Ureter (tissue), 1 donor: ENCODE results near the gene NLRP5. TPM values are rescaled to one million over a fixed set of nuclear protein-coding genes. Genes with fewer than 3 reads are reported as not detected.
"Not testable (repeated sequence)": the region's sequence is repeated elsewhere in the genome, so short reads cannot be mapped to it uniquely, and the experiment has no call there.

Source experiments
- DNase-seq: peaks from one replicate; pipeline ENCODE4 v3.0.0-alpha.2; 2020; ENCODE audit warnings: low spot score
- total RNA-seq: library from RNA; stranded (reverse); gene quantifications from one replicate; pipeline ENCODE4 v1.2.4, GENCODE V29; 2023
- donor health status: DM: yes; HTN: yes; CAD: no.

NLRP5 gene
- total RNA-seq, 1 donor from 2014 or later, result not detected

DNA sequence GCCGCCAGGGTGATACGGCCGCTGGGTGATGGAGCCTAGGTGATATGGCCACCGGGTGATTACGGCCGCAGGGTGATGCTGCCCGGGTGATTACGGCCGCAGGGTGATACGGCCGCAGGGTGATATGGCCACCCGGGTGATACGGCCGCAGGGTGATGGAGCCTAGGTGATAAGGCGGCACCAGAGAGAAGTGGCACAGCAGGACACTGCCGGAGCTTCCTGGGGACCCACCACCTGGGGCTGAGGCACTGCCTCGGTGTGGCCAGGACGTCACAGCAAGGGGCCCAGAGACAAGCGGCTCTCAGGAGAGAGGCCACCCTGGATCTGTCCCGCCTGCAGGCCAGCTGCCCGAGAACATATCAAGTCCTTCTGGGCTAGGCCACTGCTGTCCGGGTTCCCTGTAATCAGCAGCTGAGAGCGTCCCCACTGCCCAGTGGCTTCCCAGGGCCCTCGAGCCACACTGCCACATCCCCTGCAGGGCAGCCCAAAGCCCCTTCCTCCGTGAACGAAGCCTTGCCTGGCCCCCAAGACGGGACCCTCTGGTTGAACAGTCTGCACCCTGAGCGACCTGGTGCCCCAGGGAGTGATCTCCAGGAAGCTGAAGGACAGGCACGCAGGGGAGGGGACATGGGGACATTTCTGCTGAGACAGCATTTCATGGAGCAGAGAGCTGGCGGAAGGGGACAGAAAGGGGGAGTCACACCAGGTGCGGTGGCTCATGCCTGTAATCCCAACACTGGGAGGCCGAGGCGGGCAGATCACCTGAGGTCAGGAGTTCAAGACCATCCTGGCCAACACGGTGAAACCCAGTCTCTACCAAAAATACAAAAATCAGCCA is 112.4 kb downstream of the NLRP5 start:
- no peak for DNase-seq

GRCh38 chr19:56099638-56100539 is 113.3 kb downstream of the NLRP5 start:
- DNase-seq, result no peak

- DNase-seq, result no peak
Observed at GRCh38 chr19:56101095-56101494, 114.5 kb downstream of the NLRP5 start.

DNA sequence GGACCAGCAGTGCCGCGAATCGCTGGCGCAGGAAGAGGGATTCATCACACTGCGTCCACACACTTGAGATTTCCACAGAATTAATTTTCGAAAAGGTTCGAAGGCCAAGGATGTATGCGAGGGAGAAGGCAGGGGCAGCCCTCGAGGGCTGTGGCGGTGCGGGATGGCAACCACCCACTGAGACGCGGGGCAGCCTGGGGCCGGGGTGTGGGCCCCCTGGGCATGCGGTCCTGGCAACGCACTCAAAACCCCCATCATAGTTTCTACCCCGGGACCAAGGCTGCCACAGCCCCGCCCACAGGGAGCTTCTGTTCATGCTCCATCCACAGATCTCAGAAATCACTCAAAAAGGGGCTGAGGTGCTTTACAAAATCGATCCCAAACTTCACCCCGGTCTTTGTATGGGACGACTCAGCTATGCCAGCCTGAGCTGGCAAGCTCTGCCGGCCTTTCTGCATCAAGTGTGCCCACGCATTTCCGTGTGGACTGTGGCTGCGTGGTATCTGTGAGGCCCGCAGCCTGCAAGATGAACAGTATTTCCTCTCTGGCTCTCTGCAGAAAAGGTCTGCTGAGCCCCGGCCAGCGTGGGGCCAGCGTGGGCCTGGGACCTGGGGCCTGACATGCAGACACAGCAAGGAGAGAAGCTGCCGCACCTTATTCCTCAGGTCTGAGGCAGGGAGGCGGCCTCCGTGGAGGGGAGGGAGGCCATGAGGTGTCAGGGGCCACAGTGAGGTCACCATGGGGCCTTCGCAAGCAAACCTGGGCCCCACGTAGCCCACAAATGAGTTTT is 115.4 kb downstream of the NLRP5 start:
- DNase-seq, result no peak

DNA sequence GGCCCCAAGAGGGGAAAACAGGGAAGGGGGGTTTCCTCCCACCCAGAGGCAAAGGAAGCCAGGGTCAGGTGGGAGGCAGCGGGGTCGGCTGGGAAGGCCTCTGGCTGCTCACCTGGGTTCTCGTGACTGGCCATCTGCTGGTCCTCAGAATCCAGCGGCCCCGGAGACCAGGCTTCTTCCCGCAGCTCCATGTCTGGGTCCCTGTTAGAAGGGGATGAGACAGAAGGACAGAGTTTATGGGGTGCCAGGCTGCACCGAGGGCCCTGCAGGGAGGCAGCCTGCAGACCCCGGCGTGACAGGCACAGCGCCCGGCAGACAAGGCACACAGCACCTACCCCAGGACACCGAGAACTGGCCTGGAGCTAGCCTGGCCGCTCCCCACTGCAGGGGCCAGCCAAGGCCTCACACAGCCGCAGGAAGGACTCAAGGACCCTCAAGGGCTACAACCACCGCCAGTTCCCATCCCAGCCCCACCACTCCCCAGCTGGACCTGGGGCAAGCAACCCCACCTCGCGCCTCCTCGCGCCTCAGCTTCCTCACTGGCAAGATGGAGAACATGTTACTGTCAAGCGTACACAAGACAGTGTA is 116.5 kb downstream of the NLRP5 start:
- no peak for DNase-seq

GRCh38 chr19:56104423-56104822 is 117.8 kb downstream of the NLRP5 start:
- no peak for DNase-seq

- peak; percentile 80 for DNase-seq
Observed at GRCh38 chr19:56105090-56105701, 118.6 kb downstream of the NLRP5 start.

- not testable (repeated sequence) for DNase-seq
Observed at GRCh38 chr19:56105831-56106396, 119.3 kb downstream of the NLRP5 start.

DNA sequence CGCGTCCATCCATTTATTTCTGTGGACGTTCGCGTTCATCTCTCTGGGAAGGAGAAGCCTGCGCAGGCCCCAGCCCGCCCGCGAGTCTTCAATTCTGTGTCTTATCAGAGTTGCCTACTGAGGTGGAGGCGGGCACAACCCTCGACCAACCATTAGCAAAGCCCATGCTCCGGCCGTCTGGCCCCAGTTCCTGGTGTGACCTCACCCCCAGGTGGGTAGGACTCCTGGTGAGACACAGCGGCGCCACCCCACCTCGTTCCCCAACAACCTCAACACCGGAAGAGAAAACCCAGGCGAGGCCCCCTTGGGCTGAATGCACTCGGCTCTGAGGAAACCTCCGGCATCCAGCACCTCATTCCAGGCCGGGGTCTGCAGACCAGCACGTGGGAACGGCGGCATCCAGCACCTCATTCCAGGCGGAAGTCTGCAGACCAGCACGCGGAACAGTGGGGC is 119.8 kb downstream of the NLRP5 start:
- no peak for DNase-seq

DNA sequence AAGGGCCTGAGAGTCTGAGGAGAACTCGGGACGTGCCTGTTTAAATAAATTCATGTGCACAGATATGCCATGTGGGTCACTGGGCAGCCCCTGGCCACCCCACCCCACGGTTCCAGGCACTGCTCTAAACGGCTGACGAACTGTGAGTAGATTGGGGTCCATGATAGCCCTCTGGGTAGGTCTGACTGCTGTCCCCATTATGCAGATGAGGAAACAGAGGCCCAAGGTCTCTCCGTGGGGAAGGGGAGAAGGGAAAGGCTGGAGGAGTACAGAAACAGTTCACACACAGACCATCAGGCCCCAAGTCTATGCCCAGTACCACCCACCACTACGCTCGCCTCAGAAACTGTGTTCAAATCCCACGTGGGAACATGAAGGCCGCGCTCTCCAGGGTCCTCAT is 120.4 kb downstream of the NLRP5 start:
- DNase-seq, result no peak

DNA sequence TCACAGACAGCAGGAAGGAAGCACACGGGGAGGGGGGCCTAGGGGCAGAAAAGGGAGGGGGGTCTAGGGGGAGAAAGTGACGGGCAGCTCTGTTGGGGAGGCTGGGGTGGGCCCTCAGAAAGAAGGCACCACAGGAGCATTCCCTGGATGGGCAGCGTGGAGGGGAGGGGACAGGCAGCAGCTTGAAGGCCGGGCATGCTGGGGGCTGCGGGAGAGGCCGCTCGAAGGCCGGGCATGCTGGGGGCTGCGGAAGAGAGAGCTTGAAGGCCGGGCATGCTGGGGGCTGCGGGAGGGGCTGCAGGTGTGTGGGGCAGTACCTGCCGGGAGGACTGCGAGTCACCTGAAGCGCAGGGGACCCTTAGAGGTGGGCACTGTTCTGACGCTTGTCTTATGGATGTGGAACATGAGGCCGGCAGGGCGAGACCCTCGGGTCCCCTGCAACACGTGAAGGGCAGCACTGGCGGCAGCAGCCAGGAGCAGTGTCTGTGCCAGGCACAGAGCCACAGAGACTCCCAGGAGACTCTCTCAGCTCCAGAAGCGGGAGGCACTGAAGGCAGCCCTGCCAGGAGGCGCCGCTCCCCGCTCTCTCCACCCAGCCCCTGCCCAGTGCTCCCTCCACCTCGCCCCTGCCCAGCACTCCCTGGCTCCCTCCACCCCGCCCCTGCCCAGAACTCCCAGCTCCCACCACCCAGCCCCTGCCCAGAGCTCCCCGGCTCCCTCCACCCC is 121.2 kb downstream of the NLRP5 start:
- DNase-seq, result no peak

DNA sequence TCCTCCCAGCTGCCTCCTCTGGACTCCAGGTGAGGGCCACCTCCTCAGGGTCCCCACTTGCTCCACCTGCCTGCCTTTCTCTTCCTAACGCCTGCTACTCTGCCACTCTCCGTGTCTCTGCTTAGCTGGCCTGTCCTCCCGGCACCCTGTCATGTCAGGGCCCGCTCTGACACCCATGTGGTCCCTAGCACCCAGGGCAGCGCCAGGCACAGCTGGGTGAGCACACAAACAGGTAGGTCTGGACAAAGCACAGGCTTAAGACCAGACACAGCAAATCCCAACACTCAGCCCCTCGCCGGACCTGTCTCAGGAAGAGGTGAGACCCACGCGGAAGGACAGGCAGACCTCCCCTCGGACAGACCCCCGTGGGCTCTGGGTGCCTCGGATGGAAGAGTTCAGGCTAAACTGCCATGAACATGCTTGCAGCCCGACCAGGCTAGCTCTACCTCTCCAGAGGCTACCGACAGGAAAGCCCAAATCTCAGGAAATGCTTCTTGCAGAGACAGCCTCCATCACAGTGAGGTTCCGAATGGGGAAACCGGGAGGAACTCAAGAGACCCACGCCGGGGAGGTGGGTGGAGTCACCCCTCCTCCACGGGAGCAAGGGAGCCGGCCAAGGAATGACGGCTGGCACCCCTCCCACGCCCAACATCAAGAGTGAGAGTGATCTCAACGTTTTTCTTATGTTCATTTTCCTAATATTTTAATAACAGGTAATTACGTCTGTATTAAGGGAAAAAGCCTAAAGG is 122.0 kb downstream of the NLRP5 start:
- DNase-seq, result no peak

DNA sequence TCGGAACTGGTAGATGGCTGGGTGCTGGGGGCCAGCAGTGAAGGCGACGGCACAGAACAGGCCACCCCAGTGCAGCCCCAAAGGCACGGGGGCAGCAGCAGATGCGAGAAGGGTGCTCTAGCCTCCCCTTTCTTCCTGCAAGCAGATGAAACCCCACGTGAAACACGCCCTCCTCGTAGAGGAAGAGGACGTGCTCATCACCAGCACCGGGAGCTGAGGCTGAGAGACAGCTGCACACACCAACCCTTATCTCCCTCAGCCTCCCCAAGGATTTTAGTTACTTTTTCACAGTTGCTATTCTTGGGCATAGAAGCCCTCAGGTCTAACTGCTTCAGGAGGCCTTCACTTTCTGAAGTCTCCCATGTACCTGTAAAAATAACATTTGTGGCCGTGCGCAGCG is 122.7 kb downstream of the NLRP5 start:
- no peak for DNase-seq

DNA sequence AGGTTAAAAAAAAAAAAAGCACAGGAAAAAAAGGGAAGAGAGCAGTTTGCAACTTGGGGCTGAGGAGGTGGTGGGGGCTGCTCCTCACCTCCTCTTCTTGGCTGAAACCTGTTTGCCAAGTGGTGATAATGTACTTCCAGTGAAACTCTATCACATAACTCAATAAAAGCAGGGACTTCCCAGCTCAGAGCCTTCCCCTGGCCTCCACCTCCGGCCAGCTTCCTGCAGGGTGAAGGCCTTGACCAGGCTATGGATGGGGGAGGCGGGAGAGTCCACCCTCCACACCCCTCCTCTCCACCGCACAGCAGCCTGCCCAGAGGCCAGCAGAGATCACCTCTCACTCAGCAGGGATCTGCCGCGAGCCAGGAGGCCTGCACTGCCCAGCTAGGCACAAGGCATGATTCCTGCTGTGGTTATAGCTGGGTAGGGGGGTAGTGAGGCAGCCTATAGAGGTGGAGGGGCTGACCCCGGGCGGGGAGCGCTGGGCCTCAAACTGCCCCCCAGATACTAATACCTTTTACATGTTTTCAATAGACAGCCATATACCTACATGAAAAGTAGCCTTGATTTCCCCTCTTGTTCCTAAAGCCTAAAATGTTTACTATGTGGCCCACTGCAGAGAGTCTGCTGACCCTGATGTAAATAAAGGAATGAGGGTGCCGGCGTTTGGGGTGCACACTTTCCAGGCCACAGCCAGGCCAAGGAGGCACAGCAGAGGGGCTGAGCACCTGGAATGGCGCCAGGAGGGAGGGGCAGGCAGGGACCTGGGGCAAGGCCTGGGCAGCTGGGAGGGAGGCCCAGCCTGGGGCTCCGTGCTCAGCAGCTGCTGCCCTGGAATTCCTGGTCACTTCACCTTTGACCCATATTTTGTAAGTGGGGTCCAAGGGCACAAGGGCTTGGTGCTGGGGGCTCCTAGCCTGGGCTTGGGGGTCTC is 124.2 kb downstream of the NLRP5 start:
- DNase-seq, result no peak
